ENCODE results near the gene THAP6. TPM values are rescaled to one million over a fixed set of nuclear protein-coding genes. Genes with fewer than 3 reads are reported as not detected.

The THAP6 gene
- 16.3 and 17.3 TPM in 2 replicates for total RNA-seq

- Mint-ChIP-seq H3K4me3 (no peak within 1 kb of the TSS), H3K27ac (peak within 1 kb of the TSS; percentile 100), H3K9me3 (peaks cover 4% of the 10 kb centered on the region), H3K4me1 (ENCODE audit: low read depth) (peaks cover 47% of the 10 kb centered on the region), H3K36me3 (ENCODE audit: low read depth) (peaks cover 29% of the 10 kb centered on the region), H3K27me3 (ENCODE audit: insufficient read depth) (no peaks in the 10 kb centered on the region)
- intact Hi-C loops (cut with micrococcal nuclease): loop anchor here (1.0 to 10.0 kb wide), 10 partner anchors 116 to 1640 kb away; partner anchors contain the start of genes CCNG2, CDKL2, G3BP2 and MTHFD2L
- peak; percentile 90 for DNase-seq (ENCODE audit: low spot score)
Observed at GRCh38 chr4:75514131-75514948, at the start of gene THAP6, which contains the start of gene RCHY1. Gene THAP6, plus strand, starts transcription at chr4:75514473. Its CDS starts 980 bp downstream, at chr4:75515453. Gene RCHY1, minus strand, starts transcription at chr4:75514403. Its CDS starts 117 bp downstream, at chr4:75514286.

- H3K4me1 Mint-ChIP-seq (ENCODE audit: low read depth): no peaks in the 10 kb centered on the region
- H3K36me3 Mint-ChIP-seq (ENCODE audit: low read depth): peaks cover 6% of the 10 kb centered on the region
- intact Hi-C loops (cut with micrococcal nuclease): no loop called here
- H3K4me3 Mint-ChIP-seq: no peak overlapping the region
- H3K27me3 Mint-ChIP-seq (ENCODE audit: insufficient read depth): peaks cover 3% of the 10 kb centered on the region
- no peaks in the 10 kb centered on the region for H3K9me3 Mint-ChIP-seq
- DNase-seq (ENCODE audit: low spot score): no peak
- no peak overlapping the region for H3K27ac Mint-ChIP-seq
Observed at GRCh38 chr4:75469896-75470295, 44.4 kb upstream of the THAP6 start.

- DNase-seq (ENCODE audit: low spot score): no peak
- intact Hi-C loops (cut with micrococcal nuclease): no loop called here
- Mint-ChIP-seq H3K27me3 (ENCODE audit: insufficient read depth) (peaks cover under 1% of the 10 kb centered on the region), H3K36me3 (ENCODE audit: low read depth) (peaks cover 6% of the 10 kb centered on the region), H3K9me3 (no peaks in the 10 kb centered on the region), H3K4me3 (no peak overlapping the region), H3K4me1 (ENCODE audit: low read depth) (no peaks in the 10 kb centered on the region), H3K27ac (no peak overlapping the region)
Observed at GRCh38 chr4:75470738-75471137, 43.5 kb upstream of the THAP6 start.

GRCh38 chr4:75477201-75477600, 37.1 kb upstream of the THAP6 start:
- Mint-ChIP-seq H3K27me3 (ENCODE audit: insufficient read depth) (no peaks in the 10 kb centered on the region), H3K36me3 (ENCODE audit: low read depth) (peaks cover 49% of the 10 kb centered on the region), H3K4me1 (ENCODE audit: low read depth) (no peaks in the 10 kb centered on the region), H3K27ac (no peak overlapping the region), H3K9me3 (peaks cover 12% of the 10 kb centered on the region), H3K4me3 (no peak overlapping the region)
- intact Hi-C loops (cut with micrococcal nuclease): no loop called here
- DNase-seq (ENCODE audit: low spot score): no peak

- no peak for DNase-seq (ENCODE audit: low spot score)
- Mint-ChIP-seq H3K4me1 (ENCODE audit: low read depth) (no peaks in the 10 kb centered on the region), H3K4me3 (no peak overlapping the region), H3K36me3 (ENCODE audit: low read depth) (peaks cover 31% of the 10 kb centered on the region), H3K27me3 (ENCODE audit: insufficient read depth) (no peaks in the 10 kb centered on the region), H3K9me3 (no peaks in the 10 kb centered on the region), H3K27ac (no peak overlapping the region)
- intact Hi-C loops (cut with micrococcal nuclease): no loop called here
Observed at GRCh38 chr4:75484190-75484589, 30.1 kb upstream of the THAP6 start.

GRCh38 chr4:75490155-75490554, 24.1 kb upstream of the THAP6 start:
- Mint-ChIP-seq H3K36me3 (ENCODE audit: low read depth) (peaks cover 20% of the 10 kb centered on the region), H3K27me3 (ENCODE audit: insufficient read depth) (no peaks in the 10 kb centered on the region), H3K27ac (no peak overlapping the region), H3K4me3 (no peak overlapping the region), H3K9me3 (no peaks in the 10 kb centered on the region), H3K4me1 (ENCODE audit: low read depth) (no peaks in the 10 kb centered on the region)
- DNase-seq (ENCODE audit: low spot score): no peak
- intact Hi-C loops (cut with micrococcal nuclease): no loop called here

- intact Hi-C loops (cut with micrococcal nuclease): no loop called here
- Mint-ChIP-seq H3K36me3 (ENCODE audit: low read depth) (peaks cover 41% of the 10 kb centered on the region), H3K4me3 (no peak overlapping the region), H3K4me1 (ENCODE audit: low read depth) (peaks cover 26% of the 10 kb centered on the region), H3K9me3 (peaks cover 13% of the 10 kb centered on the region), H3K27ac (no peak overlapping the region), H3K27me3 (ENCODE audit: insufficient read depth) (no peaks in the 10 kb centered on the region)
- no peak for DNase-seq (ENCODE audit: low spot score)
Observed at GRCh38 chr4:75494563-75494962, 19.7 kb upstream of the THAP6 start.

GRCh38 chr4:75495476-75495875, 18.8 kb upstream of the THAP6 start:
- intact Hi-C loops (cut with micrococcal nuclease): no loop called here
- Mint-ChIP-seq H3K36me3 (ENCODE audit: low read depth) (peaks cover 44% of the 10 kb centered on the region), H3K27me3 (ENCODE audit: insufficient read depth) (no peaks in the 10 kb centered on the region), H3K4me1 (ENCODE audit: low read depth) (peaks cover 28% of the 10 kb centered on the region), H3K4me3 (no peak overlapping the region), H3K9me3 (peaks cover 15% of the 10 kb centered on the region), H3K27ac (no peak overlapping the region)
- DNase-seq (ENCODE audit: low spot score): no peak

- Mint-ChIP-seq H3K27ac (no peak overlapping the region), H3K9me3 (peaks cover 15% of the 10 kb centered on the region), H3K4me3 (no peak overlapping the region), H3K27me3 (ENCODE audit: insufficient read depth) (no peaks in the 10 kb centered on the region), H3K36me3 (ENCODE audit: low read depth) (peaks cover 42% of the 10 kb centered on the region), H3K4me1 (ENCODE audit: low read depth) (peaks cover 28% of the 10 kb centered on the region)
- no peak for DNase-seq (ENCODE audit: low spot score)
- intact Hi-C loops (cut with micrococcal nuclease): no loop called here
Observed at GRCh38 chr4:75496406-75496805, 17.9 kb upstream of the THAP6 start.

GRCh38 chr4:75497133-75497532, 17.1 kb upstream of the THAP6 start:
- Mint-ChIP-seq H3K9me3 (peaks cover 15% of the 10 kb centered on the region), H3K27me3 (ENCODE audit: insufficient read depth) (no peaks in the 10 kb centered on the region), H3K4me1 (ENCODE audit: low read depth) (peaks cover 28% of the 10 kb centered on the region), H3K27ac (no peak overlapping the region), H3K4me3 (no peak overlapping the region), H3K36me3 (ENCODE audit: low read depth) (peaks cover 40% of the 10 kb centered on the region)
- DNase-seq (ENCODE audit: low spot score): no peak
- intact Hi-C loops (cut with micrococcal nuclease): no loop called here

GRCh38 chr4:75498041-75498440, 16.2 kb upstream of the THAP6 start:
- Mint-ChIP-seq H3K36me3 (ENCODE audit: low read depth) (peaks cover 35% of the 10 kb centered on the region), H3K4me3 (no peak overlapping the region), H3K9me3 (peaks cover 15% of the 10 kb centered on the region), H3K27ac (no peak overlapping the region), H3K27me3 (ENCODE audit: insufficient read depth) (no peaks in the 10 kb centered on the region), H3K4me1 (ENCODE audit: low read depth) (peaks cover 28% of the 10 kb centered on the region)
- DNase-seq (ENCODE audit: low spot score): no peak
- intact Hi-C loops (cut with micrococcal nuclease): no loop called here

- Mint-ChIP-seq H3K27me3 (ENCODE audit: insufficient read depth) (no peaks in the 10 kb centered on the region), H3K9me3 (peaks cover 15% of the 10 kb centered on the region), H3K4me1 (ENCODE audit: low read depth) (peaks cover 28% of the 10 kb centered on the region), H3K27ac (no peak overlapping the region), H3K36me3 (ENCODE audit: low read depth) (peaks cover 36% of the 10 kb centered on the region), H3K4me3 (no peak overlapping the region)
- no peak for DNase-seq (ENCODE audit: low spot score)
- intact Hi-C loops (cut with micrococcal nuclease): no loop called here
Observed at GRCh38 chr4:75499900-75500299, 14.4 kb upstream of the THAP6 start.

GRCh38 chr4:75502671-75503070, 11.6 kb upstream of the THAP6 start:
- H3K4me1 Mint-ChIP-seq (ENCODE audit: low read depth): peaks cover 20% of the 10 kb centered on the region
- no peak overlapping the region for H3K27ac Mint-ChIP-seq
- peaks cover 15% of the 10 kb centered on the region for H3K9me3 Mint-ChIP-seq
- H3K27me3 Mint-ChIP-seq (ENCODE audit: insufficient read depth): no peaks in the 10 kb centered on the region
- H3K36me3 Mint-ChIP-seq (ENCODE audit: low read depth): peaks cover 42% of the 10 kb centered on the region
- intact Hi-C loops (cut with micrococcal nuclease): no loop called here
- no peak overlapping the region for H3K4me3 Mint-ChIP-seq
- no peak for DNase-seq (ENCODE audit: low spot score)

Data from activated T-helper 1 cell treated with anti-CD3 and anti-CD28 coated beads, Interleukin-12 subunit alpha, Interleukin-12 subunit beta, Interleukin-2, Interleukin-4 antibody, amounts not matched to agents 30 ng/mL and 10 ng/mL and 1 ng/mL, durations not matched to agents 14 hours and 24 hours and 36 hours (primary cell).